GM19468 (cell line): ENCODE results near the gene DTX3.

Experiments
- ATAC-seq: cut with Tn5 transposase; IDR thresholded peaks from one replicate; pipeline ENCODE4 v1.9.1; 2021; ENCODE audit warnings: mild to moderate bottlenecking, moderate library complexity, moderate number of reproducible peaks; ENCODE audit not compliant: unreplicated experiment; ENCODE audit errors: extremely low read depth

The DTX3 gene

GRCh38 chr12:57605811-57606311, 1.2 kb downstream of the DTX3 start:
- ATAC-seq, result no peak

GRCh38 chr12:57606399-57606798, 1.8 kb downstream of the DTX3 start:
- no peak for ATAC-seq

GRCh38 chr12:57606821-57607220, 2.2 kb downstream of the DTX3 start:
- ATAC-seq, result no peak

- ATAC-seq, result no peak
These were observed 3.5 kb downstream of the DTX3 start for GRCh38 chr12:57607958-57608663.

- ATAC-seq, result no peak
These were observed 4.6 kb downstream of the DTX3 start for GRCh38 chr12:57609101-57609780.

GRCh38 chr12:57609781-57610553, 5.3 kb downstream of the DTX3 start:
- ATAC-seq, result no peak

- ATAC-seq, result no peak
These were observed 6.0 kb downstream of the DTX3 start for GRCh38 chr12:57610554-57611107.

- no peak for ATAC-seq
These were observed 6.6 kb downstream of the DTX3 start, which contains the start of gene ARHGEF25 for GRCh38 chr12:57611108-57611826. Gene ARHGEF25, plus strand, starts transcription at chr12:57611435. Its CDS starts 460 bp downstream, at chr12:57611895.

GRCh38 chr12:57611827-57612710, 7.4 kb downstream of the DTX3 start:
- ATAC-seq, result no peak

GRCh38 chr12:57612711-57613426, 8.2 kb downstream of the DTX3 start:
- no peak for ATAC-seq

- ATAC-seq, result no peak
These were observed 8.9 kb downstream of the DTX3 start for GRCh38 chr12:57613427-57614109.

- ATAC-seq, result no peak
These were observed 9.7 kb downstream of the DTX3 start for GRCh38 chr12:57614178-57614947.

- ATAC-seq, result no peak
These were observed 10.4 kb downstream of the DTX3 start for GRCh38 chr12:57614948-57615500.

- no peak for ATAC-seq
These were observed 11.0 kb downstream of the DTX3 start for GRCh38 chr12:57615637-57616036.

GRCh38 chr12:57616383-57617101, 11.9 kb downstream of the DTX3 start:
- no peak for ATAC-seq

GRCh38 chr12:57617942-57618341, 13.3 kb downstream of the DTX3 start:
- no peak for ATAC-seq
